Stimulated activated CD8-positive, alpha-beta memory T cell treated with anti-CD3 and anti-CD28 coated beads, Interleukin-7, amount 100 ng/mL, for 1 hour (primary cell): ENCODE measurements around the gene PLEKHO1.

Experiments
- DNase-seq, 2 donors: peaks; one replicate each; pipeline ENCODE4 v3.0.0-alpha.2; 2020; ENCODE audit warnings: low read depth in 2 of 2

Gene PLEKHO1

GRCh38 chr1:150150133-150151021 is 661 bp downstream of the PLEKHO1 start:
- DNase-seq: no peak

DNA sequence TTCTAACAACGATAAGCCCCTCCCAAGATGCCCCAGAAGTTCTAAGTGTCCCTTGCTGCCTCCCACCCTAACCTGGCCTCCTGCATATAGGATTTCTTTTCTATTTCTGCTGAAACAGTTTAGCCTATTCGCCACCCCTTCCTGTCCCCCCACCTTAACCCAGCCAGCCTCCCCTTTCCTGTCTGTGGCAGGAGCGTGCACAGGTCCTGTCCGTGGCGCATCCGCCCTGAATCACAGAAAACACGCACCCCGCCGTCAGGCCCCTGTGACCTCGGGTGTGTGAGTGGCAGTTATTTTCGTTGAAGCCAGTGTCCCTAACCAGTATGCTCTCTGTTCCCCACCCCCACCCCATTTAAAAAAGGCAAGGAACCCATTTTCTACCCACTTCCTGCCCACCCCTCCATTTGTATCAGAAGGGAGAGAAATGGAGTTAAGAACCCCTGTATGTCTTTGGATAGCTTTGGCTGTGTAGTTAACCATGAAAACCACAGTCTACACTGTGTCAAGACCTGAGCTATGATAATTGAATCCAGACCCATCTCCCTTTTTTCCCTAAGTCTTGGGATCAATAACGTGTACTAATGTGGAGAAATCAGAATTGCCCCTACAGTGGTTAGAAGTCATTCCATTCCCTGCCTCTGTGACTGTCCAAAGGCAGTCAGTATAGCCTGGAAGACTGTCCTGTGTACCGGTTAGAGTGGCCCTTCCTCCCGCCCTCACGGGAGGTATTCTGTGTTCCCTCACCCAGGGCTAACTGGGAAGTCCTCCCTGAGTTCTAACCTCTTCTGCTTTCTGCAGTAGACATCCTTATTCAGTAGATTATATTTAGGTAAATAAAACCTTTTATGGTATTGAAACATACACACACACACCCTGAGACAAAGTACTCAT is 1.8 kb downstream of the PLEKHO1 start:
- DNase-seq: peak; percentile 46

DNA sequence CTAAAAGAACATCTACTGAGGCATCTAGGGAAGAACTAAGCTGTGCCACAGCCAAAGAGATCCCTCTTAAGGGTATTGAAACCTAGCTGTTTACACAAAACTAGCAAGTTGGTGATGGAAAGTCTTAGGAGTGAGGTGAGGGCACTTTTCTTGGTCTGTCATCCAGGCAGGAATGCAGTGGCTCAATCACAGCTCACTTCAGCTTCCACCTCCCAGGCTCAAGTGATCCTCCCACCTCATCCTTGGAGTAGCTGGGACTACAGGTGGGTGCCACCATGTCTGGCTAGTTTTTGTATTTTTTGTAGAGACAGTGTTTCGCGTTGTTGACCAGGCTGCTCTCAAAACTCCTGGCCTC is 2.4 kb downstream of the PLEKHO1 start:
- no peak for DNase-seq

- DNase-seq: no peak
These were observed 3.2 kb downstream of the PLEKHO1 start for GRCh38 chr1:150152772-150153456.

- no peak for DNase-seq
These were observed 4.4 kb downstream of the PLEKHO1 start for GRCh38 chr1:150154143-150154542.

- no peak for DNase-seq
These were observed 5.8 kb downstream of the PLEKHO1 start for GRCh38 chr1:150155413-150156071.

DNA sequence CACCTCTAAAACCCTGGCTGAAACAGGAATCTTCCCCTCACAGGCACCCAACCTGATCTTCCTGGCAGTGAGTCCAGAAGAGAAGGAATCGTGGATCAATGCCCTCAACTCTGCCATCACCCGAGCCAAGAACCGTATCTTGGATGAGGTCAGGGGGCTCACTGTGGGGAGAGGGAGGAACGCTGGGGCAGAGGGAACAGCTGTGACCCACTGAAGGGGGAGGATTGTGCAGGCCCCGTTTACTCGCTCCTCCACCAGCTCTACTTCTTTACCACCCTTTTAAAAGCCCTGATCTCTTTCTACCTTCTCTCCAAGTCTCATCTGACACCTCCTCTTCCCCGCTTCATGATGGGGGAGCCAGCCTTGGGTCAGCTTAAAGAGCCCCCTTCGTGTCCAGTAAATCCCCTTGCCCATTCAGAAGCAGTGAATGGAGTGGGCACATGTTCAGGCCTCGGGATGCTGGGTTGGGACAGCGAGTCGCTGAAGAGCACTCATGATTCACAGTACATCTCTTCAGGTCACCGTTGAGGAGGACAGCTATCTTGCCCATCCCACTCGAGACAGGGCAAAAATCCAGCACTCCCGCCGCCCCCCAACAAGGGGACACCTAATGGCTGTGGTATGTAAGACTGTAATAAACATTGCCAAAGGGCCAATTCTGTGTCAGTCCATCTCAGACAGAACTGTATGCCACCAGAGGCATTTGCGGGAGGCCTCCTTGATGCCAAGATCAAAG is 7.3 kb downstream of the PLEKHO1 start:
- no peak for DNase-seq

DNA sequence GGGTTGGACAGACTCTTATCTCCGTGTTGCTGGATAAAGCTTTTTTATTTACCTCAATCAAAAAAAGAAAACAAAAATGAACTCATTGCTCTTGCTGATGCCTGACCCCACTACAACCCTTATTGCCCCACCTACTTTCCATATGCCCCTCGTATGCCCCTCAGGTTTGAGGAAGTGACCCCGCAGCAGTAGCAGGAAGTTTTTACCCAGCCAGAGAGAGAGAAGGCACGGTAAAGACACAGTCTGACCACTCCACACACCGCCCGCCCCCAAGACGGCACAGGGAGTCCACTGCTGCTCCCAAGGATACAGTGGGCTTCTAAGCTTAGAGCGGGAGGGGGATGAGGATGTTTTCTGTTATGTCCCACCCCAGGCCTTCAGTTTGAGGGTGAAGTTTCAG is 9.8 kb downstream of the PLEKHO1 start:
- no peak for DNase-seq

DNA sequence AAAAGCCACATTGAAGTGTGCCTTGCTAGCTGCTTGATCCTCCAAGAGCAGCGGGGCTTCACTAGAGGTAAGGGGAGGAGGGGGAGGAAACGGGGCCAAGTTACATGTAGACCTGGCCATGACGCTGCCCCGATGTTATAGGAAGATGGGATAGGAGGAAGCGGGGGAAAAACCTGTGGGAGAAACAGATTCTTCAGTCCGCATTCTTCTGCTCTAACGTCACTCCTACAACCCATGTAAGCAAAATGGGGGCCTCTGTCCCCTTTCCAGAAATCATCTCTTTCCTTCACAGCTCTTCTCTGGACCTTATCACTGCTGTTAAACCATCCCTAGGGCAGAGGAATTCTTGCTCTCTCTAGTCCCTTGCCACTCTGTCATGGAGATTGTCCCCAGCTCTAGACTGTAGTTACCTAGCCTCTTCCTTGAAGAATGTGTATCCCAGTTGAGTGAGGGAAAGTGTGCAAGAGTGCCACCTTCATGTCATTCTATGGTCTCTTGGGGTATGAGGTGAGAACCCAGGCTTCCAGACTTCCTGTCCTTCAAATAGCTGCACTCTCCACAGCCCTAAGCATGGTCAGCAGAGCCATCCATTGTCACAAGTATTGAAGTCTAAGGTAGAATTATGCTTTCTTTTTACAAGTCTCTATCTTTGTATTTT is 11.4 kb downstream of the PLEKHO1 start:
- DNase-seq: no peak

- no peak for DNase-seq
These were observed 12.2 kb downstream of the PLEKHO1 start for GRCh38 chr1:150161747-150162581.

DNA sequence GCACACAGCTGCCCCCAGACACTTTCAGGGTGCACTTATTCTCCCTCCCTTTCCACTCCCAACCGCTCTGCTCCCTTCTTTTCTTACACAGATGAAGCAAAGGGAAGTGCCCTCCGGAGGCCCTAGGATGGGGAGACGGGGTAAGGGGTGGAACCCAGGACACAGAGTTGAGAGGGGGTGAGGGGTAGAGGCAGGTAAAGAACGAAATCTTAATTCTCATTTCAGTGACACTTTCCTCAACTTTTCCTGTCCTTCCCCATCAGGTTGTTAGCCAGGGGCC is 12.8 kb downstream of the PLEKHO1 start:
- DNase-seq: no peak

DNA sequence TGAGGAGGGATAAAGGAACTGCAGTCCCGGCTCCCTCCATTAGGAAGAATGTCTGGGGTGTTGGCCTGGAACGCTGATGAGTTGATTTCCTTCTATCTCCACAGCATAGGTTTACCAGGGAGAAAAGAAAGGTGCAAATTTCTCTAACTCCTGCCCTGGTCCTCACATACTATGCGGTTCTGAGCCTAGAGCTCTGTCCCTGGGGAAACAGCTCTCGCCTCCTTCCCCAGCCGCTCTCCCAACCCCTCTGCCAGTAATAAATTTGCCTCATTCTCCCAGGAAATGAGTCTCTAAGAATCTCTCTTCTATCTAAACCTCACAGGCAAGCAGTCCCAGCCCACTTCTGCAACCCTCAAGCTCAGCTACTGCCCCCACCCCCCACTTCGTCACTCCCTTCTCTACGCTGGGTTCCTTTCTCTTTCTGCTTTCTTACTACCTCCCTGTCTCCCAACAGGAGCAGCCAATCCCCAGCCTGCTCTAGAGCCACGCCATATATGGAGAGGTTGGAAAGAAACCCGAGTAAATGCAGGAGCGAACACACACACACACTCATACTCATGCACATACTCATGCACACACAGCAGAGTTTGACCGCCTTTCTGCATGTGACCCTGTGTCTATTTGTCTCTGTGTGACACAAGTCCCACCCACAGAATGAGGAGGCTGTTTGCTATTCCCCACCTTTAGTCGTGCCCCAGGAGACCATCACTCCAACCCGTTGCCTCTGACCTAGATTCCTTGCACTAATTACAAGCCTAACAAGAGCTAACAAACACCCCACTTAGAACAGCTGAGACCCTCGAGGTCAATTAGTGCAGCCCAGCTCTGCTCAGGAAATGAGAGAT is 13.4 kb downstream of the PLEKHO1 start:
- no peak for DNase-seq

DNA sequence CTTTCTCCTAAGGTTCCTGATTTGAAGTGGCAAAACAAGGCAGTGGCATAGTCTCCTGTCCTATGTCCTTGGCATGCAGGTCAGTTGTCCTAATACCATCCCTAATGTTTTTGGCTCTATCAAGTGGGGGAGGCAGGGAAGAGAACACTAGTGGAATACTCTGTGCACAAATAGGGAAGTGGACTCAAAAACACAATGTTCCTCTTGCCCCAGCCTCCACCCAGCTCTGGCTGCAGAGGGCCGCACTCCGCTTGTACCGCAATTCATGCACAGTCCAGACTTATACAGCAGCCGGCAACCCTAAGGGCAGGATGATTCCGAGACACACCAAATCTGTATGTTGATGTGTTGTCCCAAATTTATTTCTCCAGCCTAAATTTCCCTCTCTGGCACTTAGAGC is 14.5 kb downstream of the PLEKHO1 start:
- no peak for DNase-seq

DNA sequence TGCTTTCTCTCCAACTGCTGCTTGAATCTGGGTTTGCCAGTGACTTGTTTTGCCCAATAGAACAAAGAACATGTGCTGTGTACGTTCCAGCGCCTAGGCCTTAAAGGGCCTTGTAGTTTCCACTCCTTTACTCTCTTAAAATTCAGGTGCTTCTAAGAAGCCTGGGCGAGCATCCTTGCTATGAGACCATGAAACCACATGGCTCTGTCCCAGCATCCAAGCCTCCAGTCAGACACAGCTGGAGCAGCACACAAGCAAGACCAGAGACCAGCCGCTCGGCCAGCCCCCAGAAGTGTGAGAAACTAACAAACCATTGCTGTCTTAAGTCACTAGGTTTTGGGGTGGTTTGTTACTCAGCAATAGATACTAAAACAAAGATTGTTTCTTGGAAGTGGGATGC is 15.1 kb downstream of the PLEKHO1 start:
- DNase-seq: no peak

DNA sequence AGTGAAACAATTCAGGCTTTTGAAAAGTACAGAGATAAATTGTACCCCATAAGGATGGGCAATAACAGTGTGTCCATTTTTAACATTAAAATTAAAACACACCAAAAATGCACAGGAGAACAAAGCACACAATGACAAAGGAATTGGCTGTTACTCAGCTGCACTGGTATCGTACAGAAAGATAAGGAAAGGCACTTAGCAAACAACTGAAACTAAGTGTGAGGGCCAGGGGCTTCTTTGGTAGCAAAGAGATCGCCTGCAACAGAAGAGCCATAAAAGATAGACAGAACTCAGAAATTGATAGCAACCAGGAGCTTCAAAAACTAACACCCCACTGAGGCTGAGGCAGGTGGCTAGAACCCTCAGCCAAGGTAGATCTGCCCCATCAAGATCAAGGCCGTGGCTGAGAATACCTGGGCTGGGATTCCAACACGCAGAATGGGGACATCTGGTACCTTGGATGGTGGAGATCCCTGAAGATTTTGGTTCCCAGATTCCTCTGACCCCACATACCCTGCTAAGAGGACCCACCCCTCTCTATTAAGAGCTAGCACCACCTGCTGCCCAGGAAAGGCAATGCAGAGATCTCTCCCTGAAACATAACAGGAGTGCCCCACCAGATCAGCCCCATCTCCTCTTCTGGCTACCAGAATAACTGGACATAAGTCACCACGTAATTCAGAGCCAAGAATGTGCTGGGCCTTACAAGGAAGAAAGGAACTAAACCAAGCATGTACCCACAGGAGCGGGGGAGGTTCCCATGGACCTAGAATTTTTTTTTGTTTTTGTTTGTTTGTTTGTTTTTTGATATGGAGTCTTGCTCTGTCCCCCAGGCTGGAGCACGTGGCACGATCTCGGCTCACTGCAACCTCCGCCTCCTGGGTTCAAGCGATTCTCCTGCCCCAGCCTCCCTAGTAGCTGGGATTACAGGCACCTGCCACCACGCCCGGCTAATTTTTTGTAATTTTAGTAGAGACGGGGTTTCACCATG is 16.2 kb downstream of the PLEKHO1 start:
- DNase-seq: peak in 1 of 2 donors; percentile 27

DNA sequence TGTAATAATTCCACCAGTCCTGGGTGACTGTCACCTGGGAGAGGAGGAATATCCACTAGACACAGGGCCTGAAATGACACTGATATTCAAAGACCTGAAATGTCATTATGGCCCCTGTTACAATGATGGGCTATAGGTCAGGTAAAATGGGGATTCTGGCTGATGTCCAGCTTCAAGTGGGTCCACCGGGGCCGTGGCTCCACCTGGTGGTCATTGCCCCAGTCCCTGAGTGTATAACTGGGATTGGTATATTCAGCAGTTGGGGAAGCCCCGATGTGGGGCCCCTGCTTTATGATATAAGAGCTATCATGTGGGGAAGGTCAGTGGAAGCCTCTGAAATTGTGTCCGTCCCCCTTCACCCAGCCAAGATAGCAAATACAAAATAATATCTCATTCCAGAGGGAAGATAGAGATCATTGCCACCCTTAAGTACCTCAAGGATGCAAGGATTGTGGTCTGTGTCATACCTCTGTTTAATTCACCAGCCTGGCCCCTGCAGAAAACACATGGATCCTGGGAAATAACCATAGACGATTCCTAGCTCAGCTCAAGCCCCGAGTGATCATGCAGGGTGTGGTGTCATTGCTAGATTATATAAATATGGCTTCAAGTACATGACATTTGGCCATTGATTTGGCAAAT is 19.4 kb downstream of the PLEKHO1 start:
- peak in 1 of 2 donors; percentile 22 for DNase-seq

DNA sequence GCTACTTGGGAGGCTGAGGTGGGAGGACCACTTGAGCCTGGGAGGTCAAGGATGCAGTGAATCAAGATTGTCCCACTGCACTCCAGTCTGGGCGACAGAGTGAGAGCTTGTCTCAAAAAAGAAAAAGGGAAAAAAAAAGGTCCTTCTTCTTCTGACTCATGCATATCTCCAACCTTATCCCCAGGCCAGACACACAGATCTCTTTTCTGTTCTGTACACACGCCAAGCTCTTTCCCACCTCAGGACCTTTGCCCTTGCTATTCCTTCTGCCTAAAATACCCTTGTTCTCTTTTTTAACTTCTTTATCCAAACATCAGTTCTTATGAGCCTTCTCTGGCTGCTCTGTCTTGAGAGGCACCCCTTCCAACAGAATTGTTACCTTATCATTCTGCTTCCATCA is 22.1 kb downstream of the PLEKHO1 start:
- DNase-seq: no peak
